DMS79 (cell line): ENCODE results near the gene JUND.
A peak's percentile ranks its signal among the peaks of the same experiment; 100 is the strongest.

ENCODE experiments used
- DNase-seq: peaks from one replicate; lab custom pipeline; 2025; lab: John Stamatoyannopoulos, UW

JUND gene

GRCh38 chr19:18266771-18267686 is 14.4 kb downstream of the JUND start:
- no peak for DNase-seq

- no peak for DNase-seq
Observed at GRCh38 chr19:18265582-18265981, 15.8 kb downstream of the JUND start.

- no peak for DNase-seq
Observed at GRCh38 chr19:18264971-18265540, 16.4 kb downstream of the JUND start.

- DNase-seq = no peak
Observed at GRCh38 chr19:18264137-18264854, 17.1 kb downstream of the JUND start.

- DNase-seq = no peak
Observed at GRCh38 chr19:18263324-18264136, 17.9 kb downstream of the JUND start.

- DNase-seq = no peak
Observed at GRCh38 chr19:18262917-18263316, 18.5 kb downstream of the JUND start.

GRCh38 chr19:18262144-18262543 is 19.3 kb downstream of the JUND start:
- DNase-seq = no peak

- DNase-seq = no peak
Observed at GRCh38 chr19:18261474-18261873, 19.9 kb downstream of the JUND start.

GRCh38 chr19:18259893-18260292 is 21.5 kb downstream of the JUND start:
- no peak for DNase-seq

GRCh38 chr19:18257503-18258470 is 23.6 kb downstream of the JUND start:
- no peak for DNase-seq

GRCh38 chr19:18254546-18255503 is 26.6 kb downstream of the JUND start:
- peak; percentile 38 for DNase-seq

- no peak for DNase-seq
Observed at GRCh38 chr19:18253716-18254115, 27.7 kb downstream of the JUND start.

GRCh38 chr19:18253130-18253529 is 28.3 kb downstream of the JUND start:
- DNase-seq = no peak

- no peak for DNase-seq
Observed at GRCh38 chr19:18252370-18252717, 29.1 kb downstream of the JUND start.

- DNase-seq = peak; percentile 49
Observed at GRCh38 chr19:18251587-18252369, 29.6 kb downstream of the JUND start.

GRCh38 chr19:18249834-18250233 is 31.6 kb downstream of the JUND start:
- DNase-seq = no peak

- DNase-seq = no peak
Observed at GRCh38 chr19:18245297-18245696, 36.1 kb downstream of the JUND start.

- no peak for DNase-seq
Observed at GRCh38 chr19:18239303-18239702, 42.1 kb downstream of the JUND start.

- DNase-seq = no peak
Observed at GRCh38 chr19:18234194-18234593, 47.2 kb downstream of the JUND start.
